GM20000 (cell line): ENCODE data around the gene KCNK1.
"Not testable (repeated sequence)": the region's sequence is repeated elsewhere in the genome, so short reads cannot be mapped to it uniquely, and the experiment has no call there.

Experiments
- DNase-seq: peaks from one replicate; pipeline ENCODE4 v3.0.0; 2012; ENCODE audit warnings: low spot score
- CTCF ChIP-seq: IDR thresholded peaks from 2 replicates; pipeline ENCODE4 v1.5.1; 2012; ENCODE audit warnings: mild to moderate bottlenecking, control low read depth; ENCODE audit errors: extremely low read depth, missing control alignments

KCNK1 gene

GRCh38 chr1:233615571-233615970, 1.7 kb downstream of the KCNK1 start:
- TF ChIP-seq CTCF: no peak
- DNase-seq: no peak

DNA sequence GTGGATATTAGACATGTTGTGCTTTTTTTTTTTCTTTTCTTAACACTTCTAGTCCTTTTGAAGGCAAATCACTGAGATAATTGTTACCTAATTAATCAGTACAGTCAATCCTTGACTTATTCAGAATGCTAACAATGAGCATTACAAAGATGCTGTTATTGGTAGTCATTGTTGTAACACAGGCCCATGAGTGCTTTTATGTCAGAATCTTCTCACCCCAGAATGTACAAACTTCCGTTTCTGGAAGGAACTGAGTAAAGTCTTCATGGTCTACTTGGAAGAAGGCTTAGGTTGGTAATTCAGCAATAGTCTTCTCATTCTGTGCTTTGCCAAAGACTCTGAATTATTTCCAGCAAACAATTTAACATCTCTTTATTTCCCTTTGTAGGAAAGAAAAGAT, 3.1 kb downstream of the KCNK1 start:
- no peak for TF ChIP-seq CTCF
- no peak for DNase-seq

GRCh38 chr1:233619414-233619813, 5.5 kb downstream of the KCNK1 start:
- not testable (repeated sequence) for DNase-seq

DNA sequence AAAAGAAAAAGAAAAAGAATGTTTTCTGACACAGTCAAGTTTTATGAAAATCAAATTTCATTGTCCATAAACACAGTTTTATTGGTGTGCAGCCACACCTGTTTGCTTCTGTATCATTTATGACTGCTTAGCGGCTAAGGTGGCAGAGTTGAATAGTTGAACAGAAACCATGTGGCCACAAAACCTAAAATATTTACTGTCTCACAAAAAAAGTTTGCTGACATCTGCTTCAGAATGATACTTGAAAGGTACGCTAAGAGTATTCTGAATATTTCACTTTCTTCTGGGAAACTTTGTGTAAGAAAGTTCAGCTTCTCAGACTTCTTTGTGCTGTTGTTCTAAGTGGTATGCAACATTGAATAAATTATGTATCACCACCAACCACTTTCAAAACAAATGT, 6.2 kb downstream of the KCNK1 start:
- DNase-seq: no peak

GRCh38 chr1:233621923-233622322, 8.0 kb downstream of the KCNK1 start:
- TF ChIP-seq CTCF: no peak
- no peak for DNase-seq

More for the DNA sequence above, 6.2 kb downstream of the KCNK1 start:
- TF ChIP-seq CTCF: no peak

DNA sequence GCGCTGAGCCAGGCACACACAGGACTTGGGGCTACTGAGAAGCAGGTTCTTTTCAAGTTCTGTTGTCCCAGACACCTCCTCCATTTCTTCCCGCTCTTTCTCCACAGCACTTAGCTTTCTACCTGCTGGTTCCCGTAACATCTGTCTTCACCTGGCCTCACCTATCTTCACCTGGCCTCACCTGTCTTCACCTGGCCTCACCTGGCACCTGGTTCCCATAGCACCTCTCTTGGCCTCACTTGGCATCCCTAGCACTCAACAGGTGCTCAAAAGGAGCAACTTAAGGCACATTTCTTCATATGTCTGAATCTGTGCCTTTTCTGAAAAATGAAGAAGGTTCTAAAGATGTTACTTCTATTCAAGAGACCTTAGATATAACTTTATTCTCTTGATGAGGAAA, 10.4 kb downstream of the KCNK1 start:
- no peak for DNase-seq
- no peak for TF ChIP-seq CTCF

DNA sequence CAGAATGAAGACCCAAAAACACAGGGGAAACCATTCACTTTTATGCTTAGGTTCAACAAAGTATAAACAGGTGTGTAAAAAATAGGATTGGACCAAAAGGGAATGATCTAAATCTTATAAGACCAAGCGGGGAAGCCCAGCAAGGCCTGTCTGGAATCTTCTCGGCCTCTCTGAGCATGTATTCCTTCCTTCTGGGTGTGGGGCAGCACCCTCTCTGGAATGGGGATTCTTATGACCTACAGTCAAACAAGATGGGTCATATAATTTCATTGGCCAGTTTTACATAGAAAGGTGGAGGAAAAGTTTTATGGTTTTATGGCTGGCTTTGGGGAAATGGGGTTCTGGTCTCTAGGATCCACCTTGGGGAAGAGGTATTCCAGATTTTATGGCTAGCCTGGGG, 11.2 kb downstream of the KCNK1 start:
- no peak for DNase-seq
- TF ChIP-seq CTCF: no peak

DNA sequence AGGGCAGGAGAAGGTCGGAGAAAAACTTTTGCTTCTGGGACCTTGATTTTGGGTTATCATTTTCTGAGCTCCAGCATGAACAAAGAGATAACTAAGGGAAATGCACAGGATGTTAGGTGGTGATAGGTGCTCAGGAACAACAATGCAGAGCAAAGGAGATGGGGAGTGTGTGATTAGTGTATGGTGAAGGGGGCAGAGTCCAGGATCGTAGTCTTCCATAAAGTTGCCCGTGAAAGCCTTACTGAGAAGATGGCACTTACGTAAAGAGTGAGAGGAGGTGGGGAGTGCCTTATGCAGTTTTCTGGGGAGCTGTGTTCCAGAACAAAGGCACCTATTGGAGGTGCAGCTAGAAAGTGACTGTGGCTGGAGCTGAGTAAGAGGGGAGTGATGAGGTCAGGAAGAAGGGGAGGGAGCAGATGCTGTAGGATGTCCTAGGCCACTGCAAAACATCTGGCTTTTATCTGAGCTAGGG, 11.6 kb downstream of the KCNK1 start:
- no peak for TF ChIP-seq CTCF

More for the DNA sequence above, 11.6 kb downstream of the KCNK1 start:
- DNase-seq: no peak
